ENCODE measurements around the gene SLFNL1.
A peak's percentile ranks its signal among the peaks of the same experiment; 100 is the strongest.

SLFNL1 gene

DNA sequence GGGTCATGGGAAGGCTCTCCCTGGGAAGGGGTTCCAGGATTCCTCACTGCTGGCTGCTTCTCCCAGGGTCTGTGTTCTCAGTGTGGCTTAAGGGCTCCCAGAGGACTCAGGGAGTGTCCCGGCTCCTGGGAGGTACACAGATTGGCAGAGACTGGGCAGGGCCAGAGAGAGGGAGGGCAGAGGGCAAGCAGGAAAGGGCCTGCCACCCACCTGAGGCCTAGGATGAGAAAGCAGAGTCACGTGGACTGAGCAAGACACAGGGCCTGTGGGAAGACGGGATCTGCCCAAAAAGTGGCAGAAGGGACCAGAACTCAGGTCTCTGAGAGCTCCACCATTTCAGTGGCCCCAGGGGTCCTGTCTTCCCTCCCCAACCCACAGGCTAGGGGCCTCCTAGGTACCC lies 871 bp downstream of the SLFNL1 start:
- DNase-seq (ENCODE audit: low read depth in 1 of 2, low spot score in 1 of 2) = no peak

DNA sequence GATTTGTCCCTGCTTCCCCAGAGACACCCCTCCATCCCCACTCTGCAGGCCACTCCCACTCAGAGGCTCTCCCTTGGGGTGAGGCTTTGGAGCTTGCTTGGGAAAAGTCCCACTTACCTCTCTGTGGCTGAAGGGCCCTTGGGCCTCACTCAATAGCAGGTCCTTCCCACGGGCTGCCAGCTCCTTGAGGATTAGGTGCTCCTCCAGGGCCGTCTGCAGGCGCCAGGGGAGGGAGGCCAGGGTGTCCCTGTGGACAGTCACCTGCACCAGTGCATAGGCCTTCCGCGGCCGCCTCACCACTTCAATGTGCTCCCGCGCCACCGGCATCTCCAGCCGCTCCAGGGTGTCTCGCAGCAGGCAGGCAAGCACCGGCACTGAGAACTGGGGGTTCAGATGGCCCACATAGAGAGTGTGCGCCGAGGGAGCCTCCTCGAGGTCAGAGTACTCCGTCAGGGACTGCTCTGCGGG lies 1.4 kb downstream of the SLFNL1 start:
- no peak for DNase-seq (ENCODE audit: low read depth in 1 of 2, low spot score in 1 of 2)

DNA sequence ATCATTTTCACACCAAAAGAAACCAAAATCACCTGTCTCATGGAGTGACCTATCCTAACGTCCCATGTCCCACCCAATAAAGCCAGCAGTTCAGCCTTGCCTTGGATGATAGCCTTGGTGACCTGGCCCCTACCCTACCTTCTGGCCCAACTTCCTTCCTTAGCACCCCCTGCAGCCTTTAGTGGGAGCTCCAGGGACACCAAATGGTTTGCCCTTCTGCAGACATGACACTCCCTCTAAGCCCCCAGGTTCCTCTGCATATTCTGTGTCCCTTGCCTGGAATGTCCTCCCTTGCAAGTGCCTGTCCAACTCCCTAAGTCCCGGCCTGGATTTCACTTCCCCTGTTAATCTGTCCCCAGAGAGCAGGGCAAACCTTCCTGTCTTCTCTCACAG lies 2.2 kb downstream of the SLFNL1 start:
- no peak for DNase-seq (ENCODE audit: low read depth in 1 of 2, low spot score in 1 of 2)

DNA sequence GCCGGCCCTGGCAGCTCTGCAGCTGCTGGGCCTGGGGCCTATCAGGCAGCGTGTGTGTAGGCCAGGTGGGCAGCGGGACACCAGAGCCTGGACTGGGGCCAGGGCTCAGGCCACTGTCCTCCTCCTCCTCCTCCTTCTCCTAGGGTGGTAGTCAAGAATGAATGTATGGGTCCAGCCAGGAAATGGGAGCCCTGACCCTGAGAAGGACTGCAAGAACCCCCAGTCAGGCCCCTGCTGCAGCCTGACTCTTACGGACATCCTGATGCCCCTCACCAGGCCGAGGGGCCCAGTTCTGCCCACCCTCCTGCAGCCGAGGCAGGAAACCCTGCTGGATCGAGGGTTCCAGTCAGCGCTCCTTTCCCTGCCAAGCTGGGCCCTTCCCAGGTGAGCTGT lies 3.5 kb downstream of the SLFNL1 start:
- no peak for DNase-seq (ENCODE audit: low read depth in 1 of 2, low spot score in 1 of 2)

DNA sequence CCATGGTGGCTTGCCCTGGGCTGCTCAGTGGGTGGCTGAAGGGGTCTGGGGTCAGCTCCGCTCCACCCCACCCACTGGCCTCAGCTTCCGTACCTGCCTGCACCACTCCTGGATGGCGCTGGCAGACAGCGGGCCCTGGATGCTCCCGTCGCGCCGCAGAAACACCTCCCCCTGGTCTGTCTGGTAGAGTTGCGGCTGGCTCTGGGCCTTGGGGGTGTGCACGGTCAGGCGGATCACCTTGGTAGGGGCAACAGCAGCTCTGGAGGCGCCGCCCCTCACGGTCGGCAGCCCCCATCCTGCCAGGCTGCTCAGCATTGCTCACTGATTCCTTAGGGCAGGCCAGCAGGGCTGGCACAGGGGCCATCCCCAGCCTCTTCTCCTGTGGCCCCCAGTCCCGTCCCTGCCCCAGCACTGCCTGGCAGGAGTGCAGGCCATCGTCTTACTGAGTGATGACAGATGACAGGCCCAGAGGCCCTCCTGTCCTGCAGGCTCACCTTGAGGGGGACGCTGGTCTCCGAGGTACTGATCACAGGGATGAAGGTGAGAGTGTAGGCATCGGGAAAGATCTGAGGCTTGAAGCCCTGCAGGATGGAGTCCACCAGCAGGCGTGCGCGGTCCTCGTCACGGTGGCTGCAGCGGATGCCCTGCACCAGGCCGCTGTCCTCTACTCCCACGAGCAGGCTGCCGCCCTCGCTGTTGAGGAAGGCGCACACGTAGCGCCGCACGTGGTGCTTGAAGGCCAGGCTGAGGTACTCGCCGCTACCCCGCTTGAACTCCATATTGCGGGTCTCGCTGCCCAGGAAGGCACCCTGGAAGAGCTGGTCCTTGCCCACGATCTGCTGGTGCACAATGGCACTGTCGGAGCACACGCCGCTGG lies 4.1 kb downstream of the SLFNL1 start:
- no peak for DNase-seq (ENCODE audit: low read depth in 1 of 2, low spot score in 1 of 2)

DNA sequence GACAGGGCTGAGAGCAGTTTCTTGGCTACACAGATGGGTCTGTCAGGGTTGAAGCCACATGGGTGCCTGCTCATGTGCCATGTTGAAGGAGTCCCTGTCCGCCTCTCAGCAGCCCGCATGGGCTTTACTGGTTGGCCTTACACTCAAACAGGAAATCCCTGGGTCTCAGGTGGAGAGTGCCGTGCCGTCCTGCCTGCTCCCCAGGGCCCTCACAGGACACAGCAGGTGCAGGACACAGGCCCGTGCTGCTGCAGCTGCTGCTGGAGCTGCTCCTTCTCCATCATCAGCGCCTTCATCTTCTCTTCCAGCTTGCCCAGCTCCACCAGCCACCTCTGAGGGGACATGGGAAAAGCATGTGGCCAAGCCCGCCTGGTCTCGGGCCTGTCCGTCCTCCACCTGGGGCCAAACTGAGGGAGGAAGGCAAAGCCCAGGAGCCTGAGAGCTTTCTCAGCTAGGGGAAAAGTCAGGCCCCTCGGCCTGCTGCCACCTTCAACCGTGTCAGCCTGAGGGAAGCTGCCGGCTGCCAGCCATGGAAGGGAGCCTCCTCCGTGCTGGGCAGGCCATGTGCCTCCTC lies 5.5 kb downstream of the SLFNL1 start:
- DNase-seq (ENCODE audit: low read depth in 1 of 2, low spot score in 1 of 2) = no peak

DNA sequence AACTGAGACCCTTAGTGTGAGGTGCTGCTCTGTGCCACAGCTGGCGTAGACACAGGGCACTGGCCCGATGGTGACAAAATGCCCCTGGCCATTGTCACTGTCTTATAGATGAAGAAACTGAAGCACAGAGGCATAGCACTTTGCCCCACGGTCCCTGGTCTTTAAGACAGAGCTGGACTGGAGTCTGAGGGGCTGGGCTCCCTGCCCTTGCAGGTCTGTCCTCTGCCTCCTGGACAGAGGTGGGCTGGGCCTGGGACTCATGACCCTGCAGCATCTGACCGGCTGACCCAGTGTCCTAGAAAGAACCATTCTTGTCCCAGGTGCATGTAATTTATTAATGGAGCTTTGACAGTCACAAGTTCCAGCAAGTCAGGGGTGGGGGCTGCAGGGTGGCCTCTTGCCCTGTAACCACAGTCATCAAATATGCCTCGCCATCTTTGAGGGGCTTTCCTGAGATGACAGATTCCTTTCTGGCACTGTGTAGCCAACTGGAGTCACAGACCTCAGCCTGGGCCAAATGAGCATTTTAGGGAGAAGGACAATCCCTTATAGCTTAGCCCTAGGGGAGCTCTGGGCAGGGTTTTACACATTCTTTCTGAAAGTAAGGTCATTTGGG lies 6.1 kb downstream of the SLFNL1 start:
- no peak for DNase-seq (ENCODE audit: low read depth in 1 of 2, low spot score in 1 of 2)

DNA sequence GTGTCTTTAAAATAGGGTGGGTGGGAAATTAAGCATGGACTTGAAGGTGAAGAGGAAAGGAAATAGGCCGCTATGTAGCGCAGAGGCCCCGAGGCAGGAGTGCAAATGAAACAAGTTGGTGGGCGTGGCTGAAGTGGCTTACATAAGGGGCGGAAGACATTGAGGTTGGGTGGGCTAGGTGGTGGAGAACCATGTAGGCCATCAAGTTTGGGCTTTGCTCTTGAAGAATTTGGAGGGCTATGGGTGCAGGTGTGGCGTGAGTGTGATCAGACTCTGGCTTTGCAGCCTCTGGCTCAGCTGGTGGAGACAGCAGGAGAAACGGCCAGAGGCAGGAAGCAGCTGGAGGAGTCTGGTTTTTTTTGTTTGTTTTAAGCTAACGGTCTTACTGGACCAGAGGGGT lies 6.7 kb downstream of the SLFNL1 start:
- DNase-seq (ENCODE audit: low read depth in 1 of 2, low spot score in 1 of 2) = no peak

DNA sequence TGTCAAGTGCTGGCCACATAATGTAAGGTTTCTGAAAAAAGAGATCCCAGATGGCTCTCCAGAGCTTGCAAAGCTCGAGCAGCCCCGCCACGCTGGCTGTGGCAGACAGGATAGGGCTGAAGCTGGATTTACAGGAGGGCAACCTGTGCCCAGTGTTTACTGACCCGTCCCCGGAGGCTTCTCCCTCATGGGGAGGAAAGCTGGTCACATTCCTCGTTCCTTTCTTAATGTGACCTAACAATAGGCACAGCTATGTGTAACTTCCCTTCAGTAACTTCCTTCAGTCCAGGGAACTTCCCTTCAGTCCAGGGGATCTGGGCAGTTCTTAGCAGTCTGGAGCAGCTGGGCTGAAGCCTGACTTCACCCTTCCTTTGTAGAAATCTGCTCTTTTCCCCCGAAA lies 7.7 kb downstream of the SLFNL1 start:
- no peak for DNase-seq (ENCODE audit: low read depth in 1 of 2, low spot score in 1 of 2)

DNA sequence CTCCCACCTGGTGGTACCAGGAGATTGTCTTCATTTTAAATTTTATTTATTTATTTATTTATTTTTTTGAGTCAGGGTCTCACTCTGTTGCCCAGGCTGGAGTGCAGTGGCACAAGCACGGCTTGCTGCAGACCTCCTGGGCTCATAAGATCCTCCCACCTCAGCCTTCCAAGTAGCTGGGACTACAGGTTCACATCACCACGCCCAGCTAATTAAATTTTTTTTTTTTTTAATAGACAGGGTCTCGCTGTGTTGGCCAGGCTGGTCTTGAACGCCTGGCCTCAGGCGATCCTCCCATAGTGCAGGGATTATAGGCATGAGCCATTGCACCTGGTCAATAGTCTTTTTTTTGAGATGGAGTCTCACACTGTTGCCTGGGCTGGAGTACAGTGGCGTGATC lies 8.5 kb downstream of the SLFNL1 start:
- DNase-seq (ENCODE audit: low read depth in 1 of 2, low spot score in 1 of 2) = no peak

DNA sequence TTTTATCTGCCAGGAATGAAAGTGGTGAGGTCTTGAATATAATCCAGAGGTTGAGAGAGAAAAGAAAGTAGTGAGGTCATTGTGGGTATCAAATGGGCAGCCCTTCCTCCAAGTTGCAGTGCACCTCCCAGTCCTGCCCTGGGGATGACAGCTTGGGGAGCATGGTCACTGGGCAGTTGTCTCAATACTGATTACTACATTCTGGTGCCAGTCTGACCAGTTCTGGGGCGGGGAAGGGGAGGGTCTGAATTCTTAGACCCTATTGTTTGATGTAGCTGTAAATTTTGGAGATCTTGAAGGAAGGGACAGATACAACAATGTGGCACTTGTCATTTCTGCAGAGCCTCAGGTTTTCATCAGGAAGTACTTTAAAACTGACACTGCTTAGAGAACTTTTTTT lies 11.2 kb downstream of the SLFNL1 start:
- no peak for DNase-seq (ENCODE audit: low read depth in 1 of 2, low spot score in 1 of 2)

DNA sequence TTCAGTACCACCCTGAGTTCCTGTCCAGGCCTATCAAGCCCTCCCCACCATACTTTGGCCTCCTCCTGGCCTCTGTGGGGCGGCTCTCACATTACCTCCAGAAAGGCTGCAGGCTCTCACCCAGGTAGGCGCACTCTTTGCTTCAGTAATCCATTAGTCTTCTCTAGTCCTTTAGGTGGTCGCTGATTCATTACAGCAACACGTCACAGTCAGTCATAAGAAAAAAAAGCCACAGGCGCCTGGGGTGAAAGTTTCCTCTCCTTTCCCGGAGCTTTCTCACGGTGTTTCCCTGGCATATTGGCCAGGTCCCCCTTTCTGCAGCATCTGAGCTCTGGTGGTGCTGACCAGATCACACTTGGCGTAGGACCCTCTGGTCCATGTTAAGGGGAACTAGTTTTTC lies 12.1 kb downstream of the SLFNL1 start:
- DNase-seq (ENCODE audit: low read depth in 1 of 2, low spot score in 1 of 2) = no peak

DNA sequence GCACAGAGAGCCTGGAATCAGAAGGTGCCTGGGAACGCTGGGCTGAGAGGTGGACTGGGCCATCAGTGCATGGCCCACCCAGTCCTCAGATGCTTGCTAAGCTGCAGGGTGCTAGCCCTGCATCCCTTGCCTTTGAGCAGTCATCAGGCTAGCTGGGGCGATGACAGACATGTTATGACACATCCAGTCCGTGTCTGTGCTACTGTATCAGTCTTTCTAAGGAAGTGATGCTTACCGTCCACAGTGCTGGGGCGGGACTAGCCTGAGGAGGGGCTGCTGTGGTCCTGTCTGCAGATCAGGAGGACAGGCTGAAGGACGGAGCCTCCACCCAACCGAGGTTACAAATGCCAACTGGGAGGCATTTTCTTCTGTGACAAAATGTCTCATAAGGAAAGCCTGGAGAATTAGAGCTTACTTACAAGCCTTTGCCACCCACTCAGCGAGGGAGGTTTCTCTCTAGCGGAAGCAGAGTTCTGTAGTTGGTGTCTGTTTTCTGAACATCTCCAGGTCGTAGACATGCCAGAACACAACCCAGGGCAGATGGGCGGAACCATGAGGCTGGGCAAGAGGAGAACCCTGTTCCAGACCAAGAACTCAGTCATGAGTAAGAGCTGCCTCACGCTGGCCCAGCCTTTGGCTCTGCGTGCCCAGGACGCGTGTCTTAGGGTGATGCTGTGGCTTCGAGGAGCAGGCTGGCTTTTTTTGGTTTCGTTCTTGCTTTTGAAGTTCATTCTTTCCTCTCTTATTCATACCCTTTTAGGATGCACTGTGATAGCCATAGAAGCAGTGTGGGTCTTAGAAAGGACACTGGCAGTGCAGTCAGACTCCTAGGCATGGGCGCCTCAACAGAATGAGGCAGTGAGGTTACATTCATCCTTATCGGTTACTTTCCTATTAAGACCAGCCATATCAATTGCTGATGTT lies 14.3 kb downstream of the SLFNL1 start:
- DNase-seq (ENCODE audit: low read depth in 1 of 2, low spot score in 1 of 2) = no peak

DNA sequence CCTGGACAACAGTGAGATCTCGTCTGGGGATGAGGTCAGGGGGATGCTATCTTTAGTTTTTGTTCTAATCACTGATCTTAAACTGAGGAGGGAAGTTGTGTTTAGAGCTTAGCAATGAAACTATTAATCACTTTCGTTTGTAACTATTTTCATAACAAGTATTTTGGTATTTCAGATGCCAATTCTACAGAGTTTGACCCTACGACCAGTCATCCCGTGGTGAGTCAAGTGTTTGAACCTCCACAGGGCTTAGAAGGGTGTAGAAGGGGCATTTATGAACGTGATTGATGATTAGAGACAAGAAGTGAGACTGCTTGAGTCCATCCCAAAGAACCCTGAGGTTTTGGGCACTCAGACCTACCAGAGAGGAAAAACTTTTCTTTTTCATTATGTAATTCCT lies 15.6 kb downstream of the SLFNL1 start:
- no peak for DNase-seq (ENCODE audit: low read depth in 1 of 2, low spot score in 1 of 2)

DNA sequence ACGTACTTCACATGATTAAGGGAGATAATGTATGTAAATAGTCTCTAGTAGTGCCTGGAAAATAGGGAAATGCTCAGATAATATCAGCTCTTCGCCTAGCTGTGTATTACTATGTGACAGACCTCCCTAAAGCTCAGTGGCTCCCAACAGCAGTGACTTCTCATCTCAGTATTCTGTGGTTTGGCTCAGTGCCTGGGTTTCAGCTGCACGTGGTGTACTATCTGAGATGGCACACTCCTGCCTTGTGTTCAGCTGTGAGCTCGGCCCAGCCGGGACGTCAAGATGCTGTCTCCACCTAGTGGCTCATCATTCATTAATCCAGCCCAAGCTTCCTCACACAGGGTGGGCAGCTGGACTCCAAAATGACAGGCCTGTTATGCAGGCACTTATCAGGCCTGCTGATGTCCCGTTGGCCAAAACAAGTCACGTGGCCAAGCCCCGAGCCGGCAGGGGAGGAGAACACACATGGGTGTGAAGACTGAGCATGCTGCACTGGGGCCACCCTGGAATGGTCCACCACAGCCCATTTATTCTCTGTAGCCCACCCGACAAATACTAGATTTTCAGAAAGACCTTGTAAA lies 17.8 kb downstream of the SLFNL1 start:
- peak; percentile 67 for DNase-seq (ENCODE audit: low read depth in 1 of 2, low spot score in 1 of 2)

DNA sequence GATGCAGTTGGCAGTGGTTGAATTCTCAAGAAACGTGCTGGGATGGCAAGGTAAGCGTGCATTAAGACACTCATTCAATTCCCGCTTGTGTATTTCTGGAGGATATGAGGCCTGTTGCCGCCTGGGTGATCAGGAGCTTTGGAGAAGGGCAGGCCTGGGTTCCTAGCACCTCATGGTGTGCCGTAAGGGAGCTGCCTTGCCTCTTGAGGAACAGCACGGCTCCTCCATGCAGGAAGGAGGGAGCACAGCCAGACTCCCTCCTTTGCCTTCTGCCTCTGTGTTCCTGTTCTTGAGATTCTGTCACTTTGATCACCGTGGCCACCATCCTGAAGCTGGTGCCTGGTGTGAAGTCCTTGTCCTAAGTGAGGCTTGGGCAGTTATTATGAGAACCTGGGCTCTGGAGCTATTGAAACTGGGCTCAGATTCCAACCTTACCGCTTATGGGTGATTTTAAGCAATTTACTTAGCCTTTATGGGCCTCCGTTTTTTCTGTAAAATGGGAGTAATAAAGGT lies 18.3 kb downstream of the SLFNL1 start:
- DNase-seq (ENCODE audit: low read depth in 1 of 2, low spot score in 1 of 2) = no peak

DNA sequence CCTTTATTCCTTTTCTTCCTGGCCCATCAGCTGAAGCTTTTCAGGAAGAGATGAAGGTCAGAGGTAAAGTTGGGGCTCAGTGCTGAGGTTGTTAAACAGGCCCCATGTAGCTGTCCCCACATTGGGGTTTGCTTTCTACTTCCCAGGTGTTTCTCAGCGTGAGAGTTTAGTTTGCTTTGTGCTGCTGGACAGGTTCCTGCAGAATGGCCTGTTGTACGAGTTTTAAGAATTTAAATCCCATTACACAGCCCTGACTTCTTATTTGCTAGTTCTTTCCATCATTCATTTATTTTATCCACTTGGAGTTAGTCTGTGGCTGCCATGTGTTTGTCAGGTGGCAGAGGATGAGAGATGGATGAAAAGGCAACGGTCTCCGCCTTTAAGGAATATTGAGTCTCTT lies 22.9 kb downstream of the SLFNL1 start:
- DNase-seq (ENCODE audit: low read depth in 1 of 2, low spot score in 1 of 2) = no peak

DNA sequence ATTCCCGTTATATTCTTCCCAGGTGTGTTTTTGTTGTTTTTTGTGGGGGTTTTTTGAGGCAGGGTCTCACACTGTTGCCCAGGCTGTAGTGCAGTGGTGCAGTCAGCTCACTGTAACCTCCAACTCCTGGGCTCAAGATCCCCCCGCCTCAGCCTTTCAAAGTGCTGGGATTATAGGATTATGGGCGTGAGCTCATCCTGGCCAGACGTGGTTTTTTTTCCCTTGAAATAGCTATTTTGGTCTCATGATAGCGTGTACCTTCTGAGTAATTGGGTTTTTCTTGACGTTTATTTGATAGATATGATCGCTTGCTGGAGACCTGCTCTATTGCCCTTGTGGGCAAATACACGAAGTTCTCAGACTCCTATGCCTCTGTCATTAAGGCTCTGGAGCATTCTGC lies 24.4 kb downstream of the SLFNL1 start:
- DNase-seq (ENCODE audit: low read depth in 1 of 2, low spot score in 1 of 2) = no peak

DNA sequence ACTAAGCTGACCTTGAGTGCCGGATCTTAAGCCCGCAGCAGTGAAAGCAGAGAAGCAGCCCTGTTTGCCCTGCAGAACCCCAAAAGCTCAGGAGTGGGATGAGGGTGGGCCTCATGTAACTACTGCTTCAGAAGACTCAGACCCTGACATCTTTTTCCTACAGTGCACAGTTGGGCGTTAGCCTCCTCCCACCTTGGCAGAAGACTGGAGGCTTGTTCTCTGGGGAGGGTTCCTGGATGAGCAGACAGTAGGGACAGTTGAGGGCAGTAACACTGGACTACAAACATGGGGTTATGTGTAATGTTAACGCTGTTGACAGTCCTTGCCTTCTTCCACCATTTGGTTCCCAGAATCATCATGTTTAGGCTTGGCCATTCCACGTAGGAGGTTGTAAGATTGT lies 32.5 kb downstream of the SLFNL1 start:
- DNase-seq (ENCODE audit: low read depth in 1 of 2, low spot score in 1 of 2) = no peak

DNA sequence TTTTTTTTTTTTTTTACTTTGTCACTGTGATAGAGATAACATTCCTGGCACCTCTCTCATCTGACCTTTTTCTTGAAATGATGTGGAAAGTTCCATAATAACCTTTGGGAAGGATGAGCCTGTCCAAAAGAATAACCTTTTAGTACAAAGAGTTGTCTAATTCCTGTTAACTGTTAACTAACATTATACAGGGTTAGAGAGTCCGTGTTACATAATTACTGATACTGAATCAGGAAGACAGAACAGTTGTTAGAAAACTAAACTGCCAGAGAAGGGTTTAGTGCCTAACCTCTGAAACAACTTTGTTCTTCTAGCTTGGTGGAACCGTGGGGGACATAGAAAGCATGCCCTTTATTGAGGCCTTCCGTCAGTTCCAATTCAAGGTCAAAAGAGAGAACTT lies 33.2 kb downstream of the SLFNL1 start:
- no peak for DNase-seq (ENCODE audit: low read depth in 1 of 2, low spot score in 1 of 2)

All from activated T-helper 1 cell treated with anti-CD3 and anti-CD28 coated beads, Interleukin-2, amount 50 U/mL, for 16 hours (primary cell).